ENCODE results near the gene UGT1A6.

Gene UGT1A6

DNA sequence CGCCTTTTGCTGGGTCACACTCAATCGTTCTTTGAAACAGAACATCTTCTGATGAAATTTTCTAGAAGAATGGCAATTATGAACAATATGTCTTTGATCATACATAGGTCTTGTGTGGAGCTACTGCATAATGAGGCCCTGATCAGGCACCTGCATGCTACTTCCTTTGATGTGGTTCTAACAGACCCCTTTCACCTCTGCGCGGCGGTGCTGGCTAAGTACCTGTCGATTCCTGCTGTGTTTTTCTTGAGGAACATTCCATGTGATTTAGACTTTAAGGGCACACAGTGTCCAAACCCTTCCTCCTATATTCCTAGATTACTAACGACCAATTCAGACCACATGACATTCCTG lies 20.5 kb downstream of the UGT1A6 start:
- H3K9me3 ChIP-seq (replicated peaks; ENCODE audit: insufficient read depth, low read length) = no peaks in the 10 kb centered on the region
- no peak overlapping the region for H3K4me2 ChIP-seq (ENCODE audit: low read depth, low read length)
- no peak for DNase-seq
- no peaks in the 10 kb centered on the region for H3K36me3 ChIP-seq (replicated peaks; ENCODE audit: insufficient read depth, low read length)
- no peaks in the 10 kb centered on the region for H3K79me2 ChIP-seq (ENCODE audit: low read length)
- no peaks in the 10 kb centered on the region for H4K20me1 ChIP-seq (ENCODE audit: insufficient read depth, low read length)
- no peak overlapping the region for H2AFZ ChIP-seq (ENCODE audit: low read length)
- H3F3A ChIP-seq (ENCODE audit: insufficient read depth, low read length) = no peaks in the 10 kb centered on the region
- TF ChIP-seq EZH2phosphoT487 (IDR thresholded peaks at IDR 0.05; ENCODE audit: low read length) (no peak), EZH2 (optimal IDR thresholded peaks at IDR 0.05; ENCODE audit: low read depth, low read length) (no peak), CTCF (IDR thresholded peaks at IDR 0.05; ENCODE audit: low read length) (no peak)
- H3K4me1 ChIP-seq (ENCODE audit: low read length) = no peaks in the 10 kb centered on the region
- H3K9me2 ChIP-seq (replicated peaks; ENCODE audit: insufficient read depth, low read length) = no peaks in the 10 kb centered on the region
- no peaks in the 10 kb centered on the region for H3K27me3 ChIP-seq (replicated peaks; ENCODE audit: insufficient read depth, low read length)
- no peak overlapping the region for H3K4me3 ChIP-seq (ENCODE audit: low read length)
- H3K9ac ChIP-seq (ENCODE audit: low read length) = no peak overlapping the region
- no peak overlapping the region for H3K27ac ChIP-seq (ENCODE audit: low read length)

DNA sequence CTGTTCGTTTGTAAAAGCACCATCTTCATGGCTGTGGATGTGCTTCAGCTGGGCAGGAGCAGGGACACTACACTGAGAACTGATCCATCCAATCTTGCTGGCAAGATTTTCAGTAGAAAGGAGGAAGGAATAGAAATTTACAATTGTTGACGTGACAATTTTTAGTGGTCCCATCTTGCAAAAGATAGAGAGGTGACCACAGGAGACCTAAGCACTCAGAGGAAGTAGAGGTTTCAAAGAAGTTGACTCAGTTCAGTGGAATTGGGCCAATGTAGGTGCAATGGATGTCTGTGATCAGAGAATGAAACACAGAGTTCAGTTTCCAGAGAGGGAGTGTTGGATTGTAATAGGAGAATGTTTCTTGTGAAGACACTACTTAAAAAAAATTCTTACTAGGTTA lies 21.4 kb downstream of the UGT1A6 start:
- Histone ChIP-seq H3K9me2 (replicated peaks; ENCODE audit: insufficient read depth, low read length) (no peaks in the 10 kb centered on the region), H3K4me1 (ENCODE audit: low read length) (no peaks in the 10 kb centered on the region), H3F3A (ENCODE audit: insufficient read depth, low read length) (no peaks in the 10 kb centered on the region), H3K9me3 (replicated peaks; ENCODE audit: insufficient read depth, low read length) (no peaks in the 10 kb centered on the region), H3K27me3 (replicated peaks; ENCODE audit: insufficient read depth, low read length) (no peaks in the 10 kb centered on the region), H3K36me3 (replicated peaks; ENCODE audit: insufficient read depth, low read length) (no peaks in the 10 kb centered on the region), H3K4me3 (ENCODE audit: low read length) (no peak overlapping the region), H3K27ac (ENCODE audit: low read length) (no peak overlapping the region), H3K79me2 (ENCODE audit: low read length) (no peaks in the 10 kb centered on the region), H3K4me2 (ENCODE audit: low read depth, low read length) (no peak overlapping the region), H3K9ac (ENCODE audit: low read length) (no peak overlapping the region), H4K20me1 (ENCODE audit: insufficient read depth, low read length) (no peaks in the 10 kb centered on the region), H2AFZ (ENCODE audit: low read length) (no peak overlapping the region)
- DNase-seq = no peak
- no peak for TF ChIP-seq EZH2phosphoT487 (IDR thresholded peaks at IDR 0.05; ENCODE audit: low read length)
- TF ChIP-seq CTCF (IDR thresholded peaks at IDR 0.05; ENCODE audit: low read length) = no peak
- no peak for TF ChIP-seq EZH2 (optimal IDR thresholded peaks at IDR 0.05; ENCODE audit: low read depth, low read length)

GRCh38 chr2:233718552-233718951 lies 25.9 kb downstream of the UGT1A6 start, which contains the start of gene UGT1A4:
TSS of gene UGT1A4 (plus strand) at chr2:233718736. CDS start at chr2:233718821, 85 bp downstream.
- H3K9ac ChIP-seq (ENCODE audit: low read length) = no peak within 1 kb of the TSS
- H3K4me3 ChIP-seq (ENCODE audit: low read length) = no peak within 1 kb of the TSS
- H4K20me1 ChIP-seq (ENCODE audit: insufficient read depth, low read length) = no peaks in the 10 kb centered on the region
- no peak for DNase-seq
- no peak within 1 kb of the TSS for H2AFZ ChIP-seq (ENCODE audit: low read length)
- H3K4me1 ChIP-seq (ENCODE audit: low read length) = no peaks in the 10 kb centered on the region
- no peaks in the 10 kb centered on the region for H3K27me3 ChIP-seq (replicated peaks; ENCODE audit: insufficient read depth, low read length)
- TF ChIP-seq CTCF (IDR thresholded peaks at IDR 0.05; ENCODE audit: low read length) (no peak), EZH2 (optimal IDR thresholded peaks at IDR 0.05; ENCODE audit: low read depth, low read length) (no peak), EZH2phosphoT487 (IDR thresholded peaks at IDR 0.05; ENCODE audit: low read length) (no peak)
- H3K27ac ChIP-seq (ENCODE audit: low read length) = no peak within 1 kb of the TSS
- H3K36me3 ChIP-seq (replicated peaks; ENCODE audit: insufficient read depth, low read length) = no peaks in the 10 kb centered on the region
- H3K9me2 ChIP-seq (replicated peaks; ENCODE audit: insufficient read depth, low read length) = no peaks in the 10 kb centered on the region
- H3F3A ChIP-seq (ENCODE audit: insufficient read depth, low read length) = no peaks in the 10 kb centered on the region
- H3K79me2 ChIP-seq (ENCODE audit: low read length) = no peaks in the 10 kb centered on the region
- H3K9me3 ChIP-seq (replicated peaks; ENCODE audit: insufficient read depth, low read length) = no peaks in the 10 kb centered on the region
- H3K4me2 ChIP-seq (ENCODE audit: low read depth, low read length) = no peak within 1 kb of the TSS

Measured in MM.1S (cell line).